HL-60 (cell line): ENCODE measurements around the gene MECR.

Experiments
- GABPA ChIP-seq: IDR thresholded peaks from 2 replicates; pipeline ENCODE4 v1.6.1; 2012; ENCODE audit warnings: low read depth
- POLR2AphosphoS5 ChIP-seq: IDR thresholded peaks from 2 replicates; pipeline ENCODE4 v1.6.1; 2012; ENCODE audit warnings: low read depth
- SPI1 ChIP-seq: IDR thresholded peaks from 2 replicates; pipeline ENCODE4 v1.6.1; 2012; ENCODE audit warnings: low read depth, mild to moderate bottlenecking, borderline replicate concordance
- TF ChIP-seq, protein P1 (sequence below): IDR thresholded peaks from one replicate; pipeline ENCODE4 v1.5.1; 2011; ENCODE audit warnings: low read length, control low read depth, inconsistent platforms; ENCODE audit not compliant: insufficient read depth
- TF ChIP-seq, protein P2 (sequence below): IDR thresholded peaks from 2 replicates; pipeline ENCODE4 v1.6.1; 2012; ENCODE audit warnings: low read depth; ENCODE audit not compliant: insufficient replicate concordance

DNA sequence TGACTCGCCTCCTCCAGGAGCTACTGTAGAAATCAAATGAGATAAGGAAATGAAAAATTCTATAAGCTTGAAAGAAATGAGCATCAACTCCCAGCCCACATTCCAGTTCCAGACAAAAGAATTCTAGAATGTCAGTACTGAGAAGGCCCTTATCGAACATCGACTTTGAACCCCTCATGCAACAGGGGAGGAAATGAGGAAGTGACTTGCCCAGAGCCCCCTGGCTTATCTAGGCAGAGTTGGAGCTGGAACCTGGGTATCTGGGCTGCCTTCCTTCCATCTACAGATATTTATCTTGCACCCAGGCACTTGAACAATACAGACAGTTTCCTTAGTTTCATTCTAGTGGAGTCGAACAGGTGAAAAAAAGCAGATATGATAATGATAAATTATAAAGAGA is 22.3 kb downstream of the MECR start:
- no peak for TF ChIP-seq POLR2AphosphoS5
- TF ChIP-seq, protein P1, sequence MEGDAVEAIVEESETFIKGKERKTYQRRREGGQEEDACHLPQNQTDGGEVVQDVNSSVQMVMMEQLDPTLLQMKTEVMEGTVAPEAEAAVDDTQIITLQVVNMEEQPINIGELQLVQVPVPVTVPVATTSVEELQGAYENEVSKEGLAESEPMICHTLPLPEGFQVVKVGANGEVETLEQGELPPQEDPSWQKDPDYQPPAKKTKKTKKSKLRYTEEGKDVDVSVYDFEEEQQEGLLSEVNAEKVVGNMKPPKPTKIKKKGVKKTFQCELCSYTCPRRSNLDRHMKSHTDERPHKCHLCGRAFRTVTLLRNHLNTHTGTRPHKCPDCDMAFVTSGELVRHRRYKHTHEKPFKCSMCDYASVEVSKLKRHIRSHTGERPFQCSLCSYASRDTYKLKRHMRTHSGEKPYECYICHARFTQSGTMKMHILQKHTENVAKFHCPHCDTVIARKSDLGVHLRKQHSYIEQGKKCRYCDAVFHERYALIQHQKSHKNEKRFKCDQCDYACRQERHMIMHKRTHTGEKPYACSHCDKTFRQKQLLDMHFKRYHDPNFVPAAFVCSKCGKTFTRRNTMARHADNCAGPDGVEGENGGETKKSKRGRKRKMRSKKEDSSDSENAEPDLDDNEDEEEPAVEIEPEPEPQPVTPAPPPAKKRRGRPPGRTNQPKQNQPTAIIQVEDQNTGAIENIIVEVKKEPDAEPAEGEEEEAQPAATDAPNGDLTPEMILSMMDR = no peak
- TF ChIP-seq GABPA = no peak
- peak; percentile 73 for TF ChIP-seq SPI1
- TF ChIP-seq, protein P2, sequence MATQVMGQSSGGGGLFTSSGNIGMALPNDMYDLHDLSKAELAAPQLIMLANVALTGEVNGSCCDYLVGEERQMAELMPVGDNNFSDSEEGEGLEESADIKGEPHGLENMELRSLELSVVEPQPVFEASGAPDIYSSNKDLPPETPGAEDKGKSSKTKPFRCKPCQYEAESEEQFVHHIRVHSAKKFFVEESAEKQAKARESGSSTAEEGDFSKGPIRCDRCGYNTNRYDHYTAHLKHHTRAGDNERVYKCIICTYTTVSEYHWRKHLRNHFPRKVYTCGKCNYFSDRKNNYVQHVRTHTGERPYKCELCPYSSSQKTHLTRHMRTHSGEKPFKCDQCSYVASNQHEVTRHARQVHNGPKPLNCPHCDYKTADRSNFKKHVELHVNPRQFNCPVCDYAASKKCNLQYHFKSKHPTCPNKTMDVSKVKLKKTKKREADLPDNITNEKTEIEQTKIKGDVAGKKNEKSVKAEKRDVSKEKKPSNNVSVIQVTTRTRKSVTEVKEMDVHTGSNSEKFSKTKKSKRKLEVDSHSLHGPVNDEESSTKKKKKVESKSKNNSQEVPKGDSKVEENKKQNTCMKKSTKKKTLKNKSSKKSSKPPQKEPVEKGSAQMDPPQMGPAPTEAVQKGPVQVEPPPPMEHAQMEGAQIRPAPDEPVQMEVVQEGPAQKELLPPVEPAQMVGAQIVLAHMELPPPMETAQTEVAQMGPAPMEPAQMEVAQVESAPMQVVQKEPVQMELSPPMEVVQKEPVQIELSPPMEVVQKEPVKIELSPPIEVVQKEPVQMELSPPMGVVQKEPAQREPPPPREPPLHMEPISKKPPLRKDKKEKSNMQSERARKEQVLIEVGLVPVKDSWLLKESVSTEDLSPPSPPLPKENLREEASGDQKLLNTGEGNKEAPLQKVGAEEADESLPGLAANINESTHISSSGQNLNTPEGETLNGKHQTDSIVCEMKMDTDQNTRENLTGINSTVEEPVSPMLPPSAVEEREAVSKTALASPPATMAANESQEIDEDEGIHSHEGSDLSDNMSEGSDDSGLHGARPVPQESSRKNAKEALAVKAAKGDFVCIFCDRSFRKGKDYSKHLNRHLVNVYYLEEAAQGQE = no peak
